ENCODE measurements around the gene SNX18.
A peak's percentile ranks its signal among the peaks of the same experiment; 100 is the strongest.
"Not testable (repeated sequence)": the region's sequence is repeated elsewhere in the genome, so short reads cannot be mapped to it uniquely, and the experiment has no call there.

SNX18 gene, protein sequence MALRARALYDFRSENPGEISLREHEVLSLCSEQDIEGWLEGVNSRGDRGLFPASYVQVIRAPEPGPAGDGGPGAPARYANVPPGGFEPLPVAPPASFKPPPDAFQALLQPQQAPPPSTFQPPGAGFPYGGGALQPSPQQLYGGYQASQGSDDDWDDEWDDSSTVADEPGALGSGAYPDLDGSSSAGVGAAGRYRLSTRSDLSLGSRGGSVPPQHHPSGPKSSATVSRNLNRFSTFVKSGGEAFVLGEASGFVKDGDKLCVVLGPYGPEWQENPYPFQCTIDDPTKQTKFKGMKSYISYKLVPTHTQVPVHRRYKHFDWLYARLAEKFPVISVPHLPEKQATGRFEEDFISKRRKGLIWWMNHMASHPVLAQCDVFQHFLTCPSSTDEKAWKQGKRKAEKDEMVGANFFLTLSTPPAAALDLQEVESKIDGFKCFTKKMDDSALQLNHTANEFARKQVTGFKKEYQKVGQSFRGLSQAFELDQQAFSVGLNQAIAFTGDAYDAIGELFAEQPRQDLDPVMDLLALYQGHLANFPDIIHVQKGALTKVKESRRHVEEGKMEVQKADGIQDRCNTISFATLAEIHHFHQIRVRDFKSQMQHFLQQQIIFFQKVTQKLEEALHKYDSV

DNA sequence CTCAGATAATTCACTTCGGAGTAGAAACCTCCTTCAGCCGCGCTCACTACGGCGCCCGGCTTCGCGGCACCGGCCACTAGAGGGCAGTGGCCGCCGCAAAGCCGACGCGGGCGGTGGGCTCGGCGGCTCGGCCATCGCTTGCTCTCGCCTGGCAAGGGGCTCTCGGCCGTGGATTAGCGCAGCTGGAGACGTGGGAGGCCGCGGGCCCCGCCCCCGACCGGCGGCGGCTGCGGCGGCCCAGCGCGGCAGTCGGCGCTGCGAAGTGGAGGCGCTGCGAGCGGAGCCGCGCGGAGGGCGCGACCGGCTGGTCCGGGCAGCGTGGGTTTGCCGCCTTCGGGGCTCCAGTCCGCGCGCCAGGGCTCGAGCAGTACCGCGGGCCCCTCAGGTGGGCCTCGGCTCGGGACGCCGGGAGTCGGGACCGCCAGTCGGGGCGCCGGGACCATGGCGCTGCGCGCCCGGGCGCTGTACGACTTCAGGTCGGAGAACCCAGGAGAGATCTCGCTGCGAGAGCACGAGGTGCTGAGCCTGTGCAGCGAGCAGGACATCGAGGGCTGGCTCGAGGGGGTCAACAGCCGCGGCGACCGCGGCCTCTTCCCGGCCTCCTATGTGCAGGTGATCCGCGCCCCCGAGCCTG is at the start of gene SNX18:
TSS of gene SNX18 (plus strand) at position 248 of the 634 bp plus-strand sequence. CDS start at position 442, 194 bp downstream.
- peak; percentile 84 for DNase-seq

DNA sequence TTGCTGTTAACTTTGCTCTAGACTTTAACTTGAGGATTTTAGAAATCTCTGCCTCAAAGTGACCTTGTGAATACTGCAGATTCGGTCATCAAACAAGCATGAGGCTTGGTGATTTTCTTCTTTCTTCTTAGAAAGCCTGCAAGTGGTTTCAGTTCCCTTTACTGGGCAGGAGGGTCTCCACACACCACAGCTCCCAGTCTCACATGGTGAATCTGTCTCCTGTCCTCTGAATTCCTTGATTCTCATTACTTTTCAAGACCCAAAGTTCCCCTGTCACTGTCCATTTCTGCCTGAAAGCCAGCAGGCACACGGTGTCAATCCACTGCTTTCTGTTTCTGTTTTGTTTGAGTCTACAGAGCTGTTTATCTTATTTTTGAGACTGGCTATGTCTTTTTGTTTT is 47.9 kb upstream of the SNX18 start:
- DNase-seq: no peak

DNA sequence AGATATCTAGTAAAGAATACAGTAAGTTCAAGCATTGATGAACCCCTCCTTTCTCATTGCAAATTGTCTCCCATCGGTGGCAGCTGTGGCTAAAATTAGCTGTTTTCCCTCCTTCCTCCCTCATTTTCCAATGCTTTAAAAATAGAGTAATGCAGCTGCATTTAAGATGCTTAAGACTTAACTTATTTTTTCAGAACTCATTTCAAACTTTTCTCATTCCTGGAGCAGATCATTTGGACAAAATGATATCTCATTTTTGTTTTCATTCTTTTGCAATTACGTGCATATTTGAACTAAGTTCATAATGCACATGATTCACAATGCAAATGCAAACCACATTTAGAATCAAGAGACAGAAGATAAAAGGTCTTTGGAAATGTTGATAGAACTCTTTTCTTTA is 47.4 kb upstream of the SNX18 start:
- DNase-seq: no peak

DNA sequence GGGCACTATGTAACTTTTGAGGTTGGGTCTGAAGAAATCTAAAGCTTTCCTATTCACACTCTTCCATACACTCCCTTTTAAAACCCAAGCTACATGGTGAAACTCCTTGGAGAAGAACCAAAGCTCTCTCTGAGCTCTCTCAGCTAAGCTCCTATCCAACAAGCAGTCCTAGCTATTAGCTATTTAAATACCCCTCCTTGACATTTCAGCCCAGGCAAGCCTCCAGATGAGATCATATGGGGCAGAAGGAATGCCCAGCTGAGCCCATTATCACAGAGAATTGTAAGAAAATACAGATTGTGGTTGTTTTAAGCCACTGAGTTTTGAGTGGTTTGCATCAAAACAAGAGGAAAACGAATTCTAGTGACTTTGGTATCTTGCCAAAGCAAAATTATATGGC is 46.9 kb upstream of the SNX18 start:
- DNase-seq: no peak

DNA sequence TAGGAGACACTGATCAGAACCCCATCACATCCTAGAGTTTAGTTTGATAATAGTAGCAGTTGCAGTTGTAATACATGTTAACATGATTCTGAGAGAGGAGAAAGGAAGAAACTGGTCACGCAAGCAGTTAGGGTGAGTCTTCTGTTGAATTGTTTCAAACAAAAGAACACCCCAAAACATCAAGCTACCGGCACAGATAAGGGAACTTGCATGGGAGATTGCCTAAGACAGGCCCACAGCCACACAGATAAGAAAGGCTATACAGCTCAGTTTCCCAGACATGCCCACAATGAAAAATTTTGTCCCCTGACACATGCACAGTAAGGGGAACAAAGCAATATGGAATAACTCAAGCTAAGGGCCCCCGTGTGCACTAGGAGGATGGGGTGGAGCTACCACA is 46.2 kb upstream of the SNX18 start:
- no peak for DNase-seq

DNA sequence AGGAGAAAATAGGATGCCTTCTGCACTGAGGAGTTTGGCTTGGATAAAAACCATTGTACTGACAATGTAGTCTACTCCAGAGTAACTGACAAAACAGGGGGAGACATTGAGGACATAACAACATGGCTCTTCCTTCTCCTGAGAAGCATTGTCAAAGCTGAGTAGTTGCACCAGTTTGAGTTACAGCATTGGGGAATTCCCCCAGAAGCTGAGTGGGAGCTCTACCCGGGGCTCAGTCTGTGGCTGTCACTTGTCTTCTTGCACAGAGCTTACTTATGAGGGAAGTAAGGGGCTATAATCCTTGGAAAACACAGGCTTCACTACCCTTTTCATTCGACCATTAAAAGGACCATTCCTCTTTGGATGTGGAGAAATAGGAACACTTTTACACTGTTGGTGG is 40.9 kb upstream of the SNX18 start:
- DNase-seq: no peak

DNA sequence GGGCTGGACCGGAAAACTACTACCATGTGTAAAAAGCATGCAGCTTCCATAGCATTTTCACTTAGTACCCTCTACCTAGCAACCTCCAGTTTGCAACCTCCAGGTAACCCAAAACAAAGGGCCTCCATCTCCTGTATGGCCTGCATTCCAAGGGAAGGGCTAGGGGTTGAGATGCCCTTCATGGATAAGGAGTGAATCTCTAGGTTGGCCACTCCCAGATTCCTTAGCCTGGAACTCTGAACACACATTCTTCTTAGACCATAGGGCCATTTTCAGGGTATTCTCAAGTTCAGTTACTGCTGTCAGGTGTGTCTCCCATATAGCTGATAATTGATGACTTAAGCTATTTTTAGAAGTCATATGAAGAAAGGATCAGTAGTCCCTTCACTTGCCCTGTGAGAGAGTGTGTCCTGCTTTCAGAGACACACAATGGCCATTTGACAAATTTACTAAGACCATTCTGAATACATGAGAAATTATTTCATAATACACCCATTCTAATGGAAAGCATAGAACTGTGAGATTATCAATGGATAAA is 39.5 kb upstream of the SNX18 start:
- no peak for DNase-seq

DNA sequence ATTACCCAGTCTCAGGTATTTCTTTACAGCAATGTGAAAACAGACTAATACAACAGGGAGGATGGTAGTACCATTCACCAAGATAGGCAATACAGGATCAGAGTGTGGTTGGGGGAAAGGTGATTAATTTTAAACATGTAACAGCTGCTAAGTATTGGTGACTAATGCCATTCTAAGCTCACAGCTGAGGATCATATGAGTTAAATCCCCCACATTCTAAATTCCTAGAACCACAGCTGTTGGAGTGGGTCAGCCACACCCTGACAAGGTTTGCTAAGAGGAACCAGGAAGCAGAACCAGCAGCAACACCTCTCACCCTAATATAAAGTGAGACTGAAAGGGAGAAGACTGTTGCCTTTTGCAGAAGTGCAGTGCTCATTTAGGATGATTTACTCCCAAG is 37.3 kb upstream of the SNX18 start:
- DNase-seq: no peak

DNA sequence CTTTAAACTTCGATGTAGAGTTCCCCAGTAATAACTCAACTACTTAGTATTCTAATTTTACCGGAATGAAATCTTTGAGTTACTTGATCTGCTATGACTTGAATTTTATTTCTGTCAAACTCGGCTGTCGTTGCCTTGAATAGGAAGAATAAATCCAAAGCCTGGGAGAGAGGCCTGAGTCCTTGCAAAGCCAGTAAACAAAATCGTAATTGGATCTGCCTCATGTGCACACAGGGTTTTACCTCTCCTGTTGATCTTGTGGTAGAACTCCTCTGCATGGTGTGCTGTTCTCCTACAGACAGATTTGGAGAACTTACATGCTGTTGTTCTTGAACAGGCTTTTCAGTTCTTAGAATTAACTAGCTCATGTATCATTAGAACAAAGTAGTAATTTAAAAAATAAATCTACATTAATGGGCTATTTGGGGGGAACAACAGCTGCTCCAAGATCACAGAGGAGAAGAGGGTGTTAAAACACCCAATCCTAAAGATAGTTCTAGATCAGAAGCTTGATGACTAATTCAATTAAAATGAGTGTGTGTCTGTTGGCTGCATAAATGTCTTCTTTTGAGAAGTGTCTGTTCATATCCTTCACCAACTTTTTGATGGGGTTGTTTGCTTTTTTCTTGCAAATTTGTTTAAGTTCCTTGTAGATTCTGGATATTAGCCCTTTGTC is 33.2 kb upstream of the SNX18 start:
- DNase-seq: no peak

DNA sequence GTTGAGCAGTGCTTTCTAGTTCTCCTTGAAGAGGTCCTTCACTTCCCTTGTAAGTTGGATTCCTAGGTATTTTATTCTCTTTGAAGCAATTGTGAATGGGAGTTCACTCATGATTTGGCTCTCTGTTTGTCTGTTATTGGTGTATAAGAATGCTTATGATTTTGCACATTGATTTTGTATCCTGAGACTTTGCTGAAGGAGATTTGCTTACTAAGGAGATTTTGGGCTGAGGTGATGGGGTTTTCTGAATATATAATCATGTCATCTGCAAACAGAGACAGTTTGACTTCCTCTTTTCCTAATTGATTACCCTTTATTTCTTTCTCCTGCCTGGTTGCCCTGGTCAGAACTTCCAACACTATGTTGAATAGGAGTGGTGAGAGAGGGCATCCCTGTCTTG is 31.9 kb upstream of the SNX18 start:
- not testable (repeated sequence) for DNase-seq

DNA sequence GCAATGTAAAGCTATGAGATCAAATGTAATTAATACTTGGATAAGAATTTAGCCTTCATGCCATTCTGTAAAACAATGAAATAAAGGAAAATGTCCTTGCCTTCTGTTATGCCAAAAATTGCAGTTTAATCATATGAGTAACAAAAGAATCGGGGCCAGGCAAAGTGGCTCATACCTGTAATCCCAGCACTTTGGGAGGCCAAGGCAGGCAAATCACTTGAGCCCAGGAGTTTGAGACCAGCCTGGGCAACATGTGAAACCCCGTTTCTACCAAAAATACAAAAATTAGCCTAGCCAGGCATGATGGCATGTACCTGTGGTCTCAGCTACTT is 27.9 kb upstream of the SNX18 start:
- DNase-seq: not testable (repeated sequence)

DNA sequence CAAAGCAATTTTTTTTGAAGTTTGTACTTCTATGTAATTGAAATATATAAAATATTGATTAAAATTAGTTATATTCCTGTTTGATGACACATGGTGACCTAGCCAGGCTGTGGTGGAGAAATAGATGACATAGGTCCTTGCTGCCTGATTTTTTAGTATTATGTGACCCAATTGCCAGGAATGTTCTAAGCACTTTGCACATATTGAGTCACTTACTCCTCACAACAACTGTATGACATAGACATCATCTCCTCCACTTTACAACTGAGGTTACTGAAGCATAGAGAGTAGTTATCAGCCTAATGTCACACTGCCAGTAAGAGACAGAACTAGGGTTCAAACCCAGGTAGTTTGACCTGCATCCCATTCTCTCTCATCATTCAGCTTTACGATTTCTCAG is 26.2 kb upstream of the SNX18 start:
- no peak for DNase-seq

DNA sequence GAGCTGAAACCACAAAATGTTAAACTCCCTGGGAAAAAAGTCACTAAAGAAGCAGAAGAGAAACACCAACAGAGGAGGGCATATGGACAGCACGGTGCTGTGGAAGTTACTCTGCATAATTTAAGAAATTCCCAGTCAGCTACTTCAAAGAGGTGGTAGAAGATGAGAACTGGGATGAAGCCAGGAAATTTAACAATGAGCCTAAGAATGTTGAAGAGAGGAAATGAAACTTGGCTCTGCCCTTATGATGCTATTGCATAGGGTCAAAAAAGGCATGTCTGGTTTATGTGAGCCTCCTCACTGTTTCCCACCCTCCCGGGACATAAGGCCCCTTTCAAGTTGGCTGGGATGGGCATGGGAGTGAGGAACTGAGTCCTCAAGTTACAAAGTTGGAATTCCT is 25.4 kb upstream of the SNX18 start:
- no peak for DNase-seq

DNA sequence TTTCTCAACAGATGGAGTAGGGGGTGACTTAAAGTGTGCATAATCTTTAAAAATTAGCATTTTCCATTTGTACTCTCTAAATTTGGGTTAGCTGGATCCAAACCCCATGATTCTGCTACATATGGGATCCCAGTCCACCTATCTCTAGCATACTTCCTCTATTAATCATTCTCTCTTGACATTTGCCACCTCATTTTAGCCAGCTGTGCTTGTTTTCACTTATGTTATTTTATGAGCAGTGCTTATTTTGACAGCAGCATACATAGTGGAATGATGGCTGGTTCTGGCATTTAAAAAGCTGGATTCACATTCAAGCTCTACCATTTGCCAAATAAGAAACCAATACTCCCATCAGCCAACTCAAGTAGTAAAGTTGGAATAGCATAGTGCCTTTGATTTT is 22.5 kb upstream of the SNX18 start:
- no peak for DNase-seq

DNA sequence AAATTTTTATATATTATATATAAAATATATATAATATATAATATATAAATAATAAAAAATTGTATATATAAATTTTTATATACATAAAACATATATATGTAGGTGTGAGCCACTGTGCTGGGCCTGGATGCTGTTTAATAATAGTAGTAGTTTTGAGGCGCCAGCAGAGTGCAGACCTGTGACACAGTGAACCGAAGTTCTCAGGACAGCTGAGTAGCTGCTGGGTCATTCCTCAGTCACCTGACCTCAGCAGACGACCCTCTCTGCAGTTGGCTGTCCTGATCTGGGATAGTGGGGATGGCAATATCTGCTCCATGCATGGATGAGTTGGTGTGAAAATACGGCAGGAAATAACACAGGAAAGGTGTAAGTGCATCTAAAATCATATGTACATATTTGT is 3.3 kb upstream of the SNX18 start:
- no peak for DNase-seq

DNA sequence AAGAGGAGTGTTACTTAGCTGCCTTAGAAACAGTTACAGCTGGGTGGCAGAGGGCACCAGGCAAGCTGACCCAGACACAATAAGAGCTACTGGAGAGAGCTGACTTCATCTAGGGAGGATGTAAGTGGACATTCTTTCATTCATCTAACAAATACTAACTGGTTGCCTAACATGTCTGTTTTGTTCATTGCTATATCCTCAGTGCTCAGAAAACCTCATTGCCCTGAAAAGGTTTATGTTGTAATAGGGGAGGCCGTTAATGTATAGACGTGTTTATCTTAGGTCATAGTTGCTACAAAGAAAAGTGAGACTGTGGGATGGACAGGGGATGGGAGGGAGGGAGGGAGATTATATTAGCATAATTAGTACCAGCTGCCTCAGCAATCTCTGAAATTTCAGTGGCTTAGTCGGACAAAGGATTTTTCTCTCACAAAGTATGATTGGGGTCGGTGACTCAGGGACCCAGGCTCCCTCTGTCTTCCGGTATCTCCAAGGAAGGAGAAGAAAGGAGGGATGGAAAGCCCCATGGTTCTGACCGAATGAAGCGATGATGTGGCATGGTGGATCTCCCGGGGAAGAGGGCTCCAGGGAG is 2.6 kb upstream of the SNX18 start:
- DNase-seq: no peak

DNA sequence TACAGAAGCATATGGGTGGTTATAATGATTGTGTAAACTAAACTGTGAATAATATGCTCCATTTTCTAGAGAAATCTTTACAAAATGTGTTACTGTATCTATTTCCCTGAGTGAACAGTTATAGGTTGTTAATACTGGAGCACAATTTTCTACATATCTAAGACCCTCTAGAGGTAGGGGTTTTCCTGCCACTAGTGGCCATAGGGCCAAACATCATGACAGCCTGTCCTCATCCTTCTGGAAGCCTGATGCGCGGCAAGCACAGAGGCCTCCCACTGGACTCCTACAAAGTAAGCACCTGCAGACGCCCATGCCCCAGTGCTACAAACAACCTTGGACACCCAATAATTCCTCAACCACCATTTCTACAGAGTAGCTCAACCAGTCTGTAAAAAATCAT is 1.9 kb upstream of the SNX18 start:
- no peak for DNase-seq

DNA sequence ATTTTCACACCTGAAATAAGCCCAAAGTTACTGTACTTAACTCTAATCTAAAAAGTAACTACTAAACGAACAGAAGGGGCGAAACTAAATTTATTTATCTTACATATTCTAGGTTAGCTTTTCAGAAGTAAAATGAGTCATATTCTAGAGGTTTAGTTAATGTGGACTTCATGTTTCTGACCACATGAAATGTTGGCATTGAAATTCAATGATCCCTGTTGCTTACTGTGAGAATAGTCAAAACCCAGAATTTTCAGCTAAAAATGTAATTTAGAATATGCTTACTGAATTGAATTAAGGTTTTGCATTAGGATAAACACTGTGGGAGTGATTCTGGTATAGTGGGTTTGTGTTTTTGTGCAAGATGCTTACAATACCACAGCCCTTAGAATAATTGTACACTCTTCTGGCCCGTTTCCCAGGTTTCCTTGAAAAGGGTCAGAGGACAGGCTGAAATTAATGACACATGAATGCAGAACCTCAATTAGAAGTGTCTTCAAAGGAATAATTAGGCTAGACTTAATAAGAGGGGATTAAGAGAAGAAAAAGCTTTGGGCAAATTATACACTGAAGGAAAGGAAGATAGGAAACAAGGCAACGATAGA is 1.4 kb upstream of the SNX18 start:
- DNase-seq: no peak

DNA sequence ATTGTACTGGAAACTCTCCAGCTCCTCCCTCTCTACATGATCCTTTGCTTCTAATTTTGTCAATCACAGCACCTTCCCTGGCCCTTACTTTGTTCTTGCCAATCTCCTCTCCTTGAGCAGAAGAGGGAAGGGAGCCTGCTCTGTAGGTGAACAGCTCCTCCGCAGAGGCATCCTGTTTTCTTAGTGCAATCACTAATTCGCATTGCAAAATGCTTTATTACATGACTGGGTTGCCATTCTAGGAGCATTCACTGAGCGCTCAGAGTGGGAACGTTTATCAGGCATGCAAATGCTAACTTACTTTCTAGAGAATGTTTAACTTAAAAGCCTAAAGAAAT is 416 bp upstream of the SNX18 start:
- no peak for DNase-seq

DNA sequence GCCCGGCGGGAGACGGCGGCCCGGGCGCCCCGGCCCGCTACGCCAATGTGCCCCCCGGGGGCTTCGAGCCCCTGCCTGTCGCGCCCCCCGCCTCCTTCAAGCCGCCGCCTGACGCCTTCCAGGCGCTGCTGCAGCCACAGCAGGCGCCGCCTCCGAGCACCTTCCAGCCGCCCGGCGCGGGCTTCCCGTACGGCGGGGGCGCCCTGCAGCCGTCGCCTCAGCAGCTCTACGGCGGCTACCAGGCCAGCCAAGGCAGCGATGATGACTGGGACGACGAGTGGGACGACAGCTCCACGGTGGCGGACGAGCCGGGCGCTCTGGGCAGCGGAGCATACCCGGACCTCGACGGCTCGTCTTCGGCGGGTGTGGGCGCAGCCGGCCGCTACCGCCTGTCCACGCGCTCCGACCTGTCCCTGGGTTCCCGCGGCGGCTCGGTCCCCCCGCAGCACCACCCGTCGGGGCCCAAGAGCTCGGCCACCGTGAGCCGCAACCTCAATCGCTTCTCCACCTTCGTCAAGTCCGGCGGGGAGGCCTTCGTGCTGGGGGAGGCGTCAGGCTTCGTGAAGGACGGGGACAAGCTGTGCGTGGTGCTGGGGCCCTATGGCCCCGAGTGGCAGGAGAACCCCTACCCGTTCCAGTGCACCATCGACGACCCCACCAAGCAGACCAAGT is 723 bp downstream of the SNX18 start:
- DNase-seq: peak; percentile 23

DNA sequence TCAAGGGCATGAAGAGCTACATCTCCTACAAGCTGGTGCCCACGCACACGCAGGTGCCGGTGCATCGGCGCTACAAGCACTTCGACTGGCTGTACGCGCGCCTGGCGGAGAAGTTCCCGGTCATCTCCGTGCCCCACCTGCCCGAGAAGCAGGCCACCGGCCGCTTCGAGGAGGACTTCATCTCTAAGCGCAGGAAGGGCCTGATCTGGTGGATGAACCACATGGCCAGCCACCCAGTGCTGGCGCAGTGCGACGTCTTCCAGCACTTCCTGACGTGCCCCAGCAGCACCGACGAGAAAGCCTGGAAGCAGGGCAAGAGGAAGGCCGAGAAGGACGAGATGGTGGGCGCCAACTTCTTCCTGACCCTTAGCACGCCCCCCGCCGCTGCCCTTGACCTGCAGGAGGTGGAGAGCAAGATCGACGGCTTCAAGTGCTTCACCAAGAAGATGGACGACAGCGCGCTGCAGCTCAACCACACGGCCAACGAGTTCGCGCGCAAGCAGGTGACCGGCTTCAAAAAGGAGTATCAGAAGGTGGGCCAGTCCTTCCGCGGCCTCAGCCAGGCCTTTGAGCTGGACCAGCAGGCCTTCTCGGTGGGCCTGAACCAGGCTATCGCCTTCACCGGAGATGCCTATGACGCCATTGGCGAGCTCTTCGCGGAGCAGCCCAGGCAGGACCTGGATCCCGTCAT is 1.4 kb downstream of the SNX18 start:
- DNase-seq: no peak

DNA sequence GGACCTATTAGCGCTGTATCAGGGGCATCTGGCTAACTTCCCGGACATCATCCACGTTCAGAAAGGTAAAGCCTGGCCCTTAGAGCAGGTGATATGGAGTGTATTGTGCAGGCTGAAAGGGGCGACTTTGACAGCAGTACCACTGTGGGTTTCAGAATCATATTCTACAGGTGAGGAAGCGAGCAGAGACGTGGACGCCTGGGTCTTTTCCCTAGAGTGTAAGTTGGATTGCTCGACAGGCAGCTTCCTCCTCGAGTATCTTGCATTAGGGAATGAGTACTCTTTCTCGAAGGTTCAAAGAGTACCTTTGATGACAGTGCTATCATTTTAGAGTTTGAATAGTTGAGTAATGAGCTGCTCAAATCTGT is 1.9 kb downstream of the SNX18 start:
- no peak for DNase-seq
